22Rv1 (cell line): ENCODE results near the gene ZFP3.

Experiments used
- CTCF ChIP-seq: fragments of 450-650 bp; IDR thresholded peaks from 2 replicates; pipeline ENCODE4 v1.5.1; 2017; ENCODE audit warnings: mild to moderate bottlenecking
- ZFX ChIP-seq: fragments of 450-650 bp; IDR thresholded peaks from 2 replicates; pipeline ENCODE4 v1.6.1; 2017; ENCODE audit warnings: antibody characterized with exemption, borderline replicate concordance

- TF ChIP-seq CTCF (no peak), ZFX (no peak)
Measured at GRCh38 chr17:5034651-5035050, 43.6 kb upstream of the ZFP3 start.
